Astrocyte (in vitro differentiated cells and primary cell): ENCODE results near the gene F10.

Source experiments
- CTCF ChIP-seq: IDR thresholded peaks from 2 replicates; pipeline ENCODE4 v1.5.1; 2011; ENCODE audit warnings: low read depth, mild to moderate bottlenecking, inconsistent platforms, low read length, moderate library complexity; ENCODE audit not compliant: insufficient read depth
- EZH2 ChIP-seq: IDR thresholded peaks from 2 replicates; pipeline ENCODE4 v1.6.1; 2012; ENCODE audit warnings: mild to moderate bottlenecking, low read length, inconsistent platforms; ENCODE audit not compliant: insufficient read depth

DNA sequence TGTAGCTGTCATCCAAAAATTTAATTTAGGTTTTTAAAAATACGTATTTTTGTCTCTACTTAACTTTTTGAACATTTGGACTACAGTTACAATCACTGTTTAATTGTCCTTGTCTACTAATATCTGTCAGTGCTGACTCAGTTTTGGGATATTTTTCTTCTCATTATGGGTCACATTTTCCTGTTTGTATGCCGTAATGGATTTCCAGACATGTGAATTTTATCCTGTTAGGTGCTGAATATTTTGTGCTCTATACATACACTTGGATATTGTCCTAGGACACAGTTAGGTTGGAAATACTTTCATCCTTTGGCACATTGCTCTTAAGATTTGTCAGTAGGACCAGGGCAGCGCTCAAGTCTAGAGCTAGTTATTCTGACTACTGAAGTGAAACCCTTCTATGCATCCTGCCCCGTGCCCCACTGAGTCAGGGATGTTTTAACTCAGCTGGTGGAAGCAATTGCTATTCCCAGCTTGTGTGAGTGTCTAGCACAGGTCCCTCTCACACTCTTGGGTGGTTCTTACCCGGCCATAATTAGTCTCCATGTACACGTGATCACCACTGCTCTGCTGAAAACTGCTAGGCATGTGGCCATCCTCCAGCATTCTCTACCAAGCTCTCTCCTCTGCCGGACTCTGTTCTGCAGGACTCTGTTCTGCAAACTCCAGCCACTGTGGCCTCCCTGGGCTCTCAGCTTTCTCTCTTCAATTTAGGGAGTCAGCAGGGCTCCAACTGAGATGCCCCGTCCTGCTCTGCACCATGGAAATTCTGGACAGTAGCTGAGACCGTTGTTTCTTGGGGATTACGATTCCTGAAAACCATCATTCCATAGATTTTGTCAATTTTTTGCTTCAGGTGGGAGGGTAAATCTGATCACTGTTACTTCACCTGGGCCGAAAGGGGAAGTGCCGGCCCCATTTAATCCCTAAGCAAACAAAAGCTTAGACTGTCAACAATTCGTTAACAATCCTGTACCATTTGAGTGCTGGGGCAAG is 47.0 kb downstream of the F10 start:
- TF ChIP-seq CTCF, result no peak
- TF ChIP-seq EZH2, result no peak
